OCI-LY3 (cell line): Measurements from ENCODE around the gene IGSF3.

ENCODE experiments used
- H2AFZ ChIP-seq: fragments of 200-600, 300-600 bp; shearing (Covaris generic); 2 replicates; pipeline ENCODE4 v1.6.0; 2014; ENCODE audit warnings: antibody characterized with exemption, low read depth, low read length
- H3K27ac ChIP-seq: fragments of 200-600, 300-600 bp; sonication (generic); 2 replicates; pipeline ENCODE4 v1.5.1; 2014; ENCODE audit warnings: mild to moderate bottlenecking, low read length, moderate library complexity, mixed read lengths
- H3K27me3 ChIP-seq: fragments of 200-600, 300-600 bp; sonication (generic); 2 replicates; pipeline ENCODE4 v1.6.1; 2014; ENCODE audit warnings: low read depth, low read length, mixed read lengths
- H3K36me3 ChIP-seq: fragments of 200-600, 300-600 bp; sonication (generic); replicated peaks from 2 replicates; pipeline ENCODE3; 2014; ENCODE audit warnings: low read depth, low read length, mixed read lengths
- H3K4me1 ChIP-seq: fragments of 300-600, 200-600 bp; sonication (generic); 2 replicates; pipeline ENCODE4 v1.6.1; 2014; ENCODE audit warnings: low read length, mixed read lengths
- H3K4me2 ChIP-seq: fragments of 200-600, 300-600 bp; sonication (generic); 2 replicates; pipeline ENCODE4 v1.6.1; 2014; ENCODE audit warnings: low read length, mixed read lengths
- H3K4me3 ChIP-seq: fragments of 300-600, 200-600 bp; sonication (generic); 2 replicates; pipeline ENCODE4 v1.5.1; 2014; ENCODE audit warnings: antibody characterized with exemption, mild to moderate bottlenecking, low read length, moderate library complexity
- H3K79me2 ChIP-seq: fragments of 300-600, 200-600 bp; shearing (Covaris generic); 2 replicates; pipeline ENCODE4 v1.6.1; 2014; ENCODE audit warnings: mild to moderate bottlenecking, low read length, mixed read lengths
- H3K9ac ChIP-seq: fragments of 300-600, 200-600 bp; shearing (Covaris generic); 2 replicates; pipeline ENCODE4 v1.6.0; 2014; ENCODE audit warnings: mild to moderate bottlenecking, low read length, moderate library complexity
- H3K9me3 ChIP-seq: fragments of 200-600, 300-600 bp; shearing (Covaris generic); 2 replicates; pipeline ENCODE4 v1.6.1; 2014; ENCODE audit warnings: low read length, mixed read lengths; ENCODE audit not compliant: insufficient read depth
- H4K20me1 ChIP-seq: fragments of 200-600, 300-600 bp; sonication (generic); 2 replicates; pipeline ENCODE4 v1.6.1; 2016; ENCODE audit warnings: low read length, mixed read lengths; ENCODE audit not compliant: insufficient read depth
- EZH2phosphoT487 ChIP-seq: fragments of 200-600 bp; shearing (Covaris generic); IDR thresholded peaks from 2 replicates; pipeline ENCODE4 v1.6.1; 2018; ENCODE audit warnings: antibody characterized with exemption, mixed run types, low read depth
- TF ChIP-seq, protein P1 (sequence below): fragments of 200-600, 300-600 bp; sonication (generic); IDR thresholded peaks from 2 replicates; pipeline ENCODE4 v1.5.1; 2014; ENCODE audit warnings: antibody characterized with exemption, low read length, low read depth

Gene IGSF3

DNA sequence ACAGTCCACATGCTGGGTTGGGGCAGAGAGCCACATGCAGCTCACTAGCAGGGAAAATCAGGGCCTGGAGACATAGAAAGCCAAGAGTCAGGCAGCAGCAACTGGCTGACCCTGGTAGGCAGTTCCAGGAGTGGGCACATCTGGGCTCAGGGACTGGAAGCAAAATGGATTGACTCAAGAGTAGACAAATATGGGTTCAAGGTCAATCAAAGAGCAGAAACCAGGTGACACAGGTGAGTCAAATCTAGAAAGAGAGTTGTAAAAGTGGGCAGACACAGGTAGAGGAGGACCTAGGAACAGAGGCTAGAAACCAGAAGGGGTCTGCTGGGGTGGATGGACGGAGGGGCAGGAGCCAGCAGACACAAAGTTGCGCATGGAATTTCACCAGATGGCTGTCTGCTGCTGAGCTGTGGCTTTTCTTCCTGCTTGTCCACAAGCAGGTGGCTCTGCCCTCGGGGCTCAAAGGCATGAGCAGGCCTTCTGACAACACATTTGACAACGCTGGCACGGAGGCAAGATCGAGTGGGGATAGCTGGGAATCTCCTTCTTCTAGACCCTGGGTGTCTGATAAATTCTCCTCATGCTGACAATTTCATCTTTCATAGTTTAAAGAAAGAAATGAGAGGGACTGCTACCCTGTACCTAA, 40.8 kb upstream of the IGSF3 start:
- Histone ChIP-seq H3K4me2 (no peak overlapping the region), H2AFZ (no peak overlapping the region), H3K4me3 (no peak overlapping the region), H3K9ac (no peak overlapping the region), H3K27ac (no peak overlapping the region), H3K4me1 (peaks cover 12% of the 10 kb centered on the region), H3K36me3 (no peaks in the 10 kb centered on the region), H3K27me3 (no peaks in the 10 kb centered on the region), H4K20me1 (no peaks in the 10 kb centered on the region), H3K79me2 (no peaks in the 10 kb centered on the region), H3K9me3 (no peaks in the 10 kb centered on the region)
- TF ChIP-seq EZH2phosphoT487: no peak
- TF ChIP-seq, protein P1, sequence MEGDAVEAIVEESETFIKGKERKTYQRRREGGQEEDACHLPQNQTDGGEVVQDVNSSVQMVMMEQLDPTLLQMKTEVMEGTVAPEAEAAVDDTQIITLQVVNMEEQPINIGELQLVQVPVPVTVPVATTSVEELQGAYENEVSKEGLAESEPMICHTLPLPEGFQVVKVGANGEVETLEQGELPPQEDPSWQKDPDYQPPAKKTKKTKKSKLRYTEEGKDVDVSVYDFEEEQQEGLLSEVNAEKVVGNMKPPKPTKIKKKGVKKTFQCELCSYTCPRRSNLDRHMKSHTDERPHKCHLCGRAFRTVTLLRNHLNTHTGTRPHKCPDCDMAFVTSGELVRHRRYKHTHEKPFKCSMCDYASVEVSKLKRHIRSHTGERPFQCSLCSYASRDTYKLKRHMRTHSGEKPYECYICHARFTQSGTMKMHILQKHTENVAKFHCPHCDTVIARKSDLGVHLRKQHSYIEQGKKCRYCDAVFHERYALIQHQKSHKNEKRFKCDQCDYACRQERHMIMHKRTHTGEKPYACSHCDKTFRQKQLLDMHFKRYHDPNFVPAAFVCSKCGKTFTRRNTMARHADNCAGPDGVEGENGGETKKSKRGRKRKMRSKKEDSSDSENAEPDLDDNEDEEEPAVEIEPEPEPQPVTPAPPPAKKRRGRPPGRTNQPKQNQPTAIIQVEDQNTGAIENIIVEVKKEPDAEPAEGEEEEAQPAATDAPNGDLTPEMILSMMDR: no peak

DNA sequence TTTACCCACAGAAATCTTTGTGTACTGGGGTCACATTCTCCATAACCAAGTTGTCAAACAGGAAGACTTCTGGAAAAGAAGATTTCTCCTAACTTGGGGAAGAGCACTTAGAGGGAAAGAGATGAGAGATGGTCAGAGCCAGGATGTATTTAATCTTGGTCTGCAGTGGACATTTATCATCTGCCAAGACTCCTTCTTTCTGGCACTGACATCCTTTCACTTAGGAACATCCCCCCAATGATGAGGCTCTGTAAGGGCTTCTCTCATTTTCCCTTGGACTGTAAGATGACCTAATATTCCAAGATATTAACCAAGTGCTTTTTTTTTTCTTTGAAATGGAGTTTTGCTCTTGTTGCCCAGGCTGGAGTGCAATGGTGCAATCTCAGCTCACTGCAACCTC, 39.3 kb upstream of the IGSF3 start:
- Histone ChIP-seq H3K79me2 (no peaks in the 10 kb centered on the region), H3K9ac (no peak overlapping the region), H3K27me3 (no peaks in the 10 kb centered on the region), H2AFZ (no peak overlapping the region), H3K36me3 (no peaks in the 10 kb centered on the region), H4K20me1 (no peaks in the 10 kb centered on the region), H3K27ac (no peak overlapping the region), H3K4me3 (no peak overlapping the region), H3K4me1 (no peaks in the 10 kb centered on the region; the same call in 1 of the 2 replicates), H3K9me3 (no peaks in the 10 kb centered on the region), H3K4me2 (no peak overlapping the region)
- TF ChIP-seq EZH2phosphoT487: no peak
- TF ChIP-seq, protein P1: no peak

DNA sequence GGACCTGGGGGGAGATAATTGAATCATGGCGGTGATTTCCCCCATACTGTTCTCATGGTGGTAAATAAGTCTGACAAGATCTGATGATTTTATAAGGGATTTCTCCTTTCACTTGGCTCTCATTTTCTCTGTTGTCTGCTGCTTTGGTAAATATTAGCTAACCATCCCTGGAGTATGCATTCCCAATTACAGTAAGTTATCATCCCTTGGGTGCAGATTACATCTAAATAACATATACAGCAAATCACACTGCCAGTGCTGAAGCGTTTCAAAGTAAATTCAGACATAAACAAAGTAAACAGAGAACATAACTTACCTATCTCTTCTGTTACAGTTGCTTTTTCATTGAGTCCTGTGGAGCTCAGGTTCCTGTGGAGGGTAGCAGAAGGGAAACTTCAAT, 38.6 kb upstream of the IGSF3 start:
- Histone ChIP-seq H2AFZ (no peak overlapping the region), H3K27me3 (no peaks in the 10 kb centered on the region), H3K4me2 (no peak overlapping the region), H3K27ac (no peak overlapping the region), H3K36me3 (no peaks in the 10 kb centered on the region), H3K4me3 (no peak overlapping the region), H3K79me2 (no peaks in the 10 kb centered on the region), H3K9me3 (no peaks in the 10 kb centered on the region), H3K9ac (no peak overlapping the region), H4K20me1 (no peaks in the 10 kb centered on the region), H3K4me1 (no peaks in the 10 kb centered on the region)
- no peak for TF ChIP-seq EZH2phosphoT487
- TF ChIP-seq, protein P1: no peak

DNA sequence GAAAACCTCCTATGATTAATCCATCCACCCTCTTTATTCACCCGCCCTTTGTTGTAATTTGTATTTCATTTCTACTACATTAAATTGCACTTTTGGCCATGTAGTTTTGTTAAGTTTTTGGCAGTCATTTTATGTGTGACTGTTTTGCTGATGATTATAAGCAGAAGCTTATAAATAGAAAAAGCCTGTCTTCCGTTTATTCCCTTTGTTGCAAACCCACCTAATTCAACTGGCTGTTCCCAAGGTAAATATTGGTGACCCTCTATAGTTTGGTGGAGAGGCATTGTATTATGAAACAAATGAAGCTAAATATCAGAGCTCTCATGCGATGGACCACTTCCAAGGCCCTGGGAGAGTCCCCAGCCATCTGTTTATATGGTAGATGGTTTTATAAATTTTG, 36.7 kb upstream of the IGSF3 start:
- H3K27ac ChIP-seq: no peak overlapping the region
- no peak overlapping the region for H3K4me2 ChIP-seq
- H3K27me3 ChIP-seq: no peaks in the 10 kb centered on the region

More for the DNA sequence above, 36.7 kb upstream of the IGSF3 start:
- no peaks in the 10 kb centered on the region for H3K9me3 ChIP-seq
- TF ChIP-seq, protein P1: no peak
- no peak for TF ChIP-seq EZH2phosphoT487
- H3K9ac ChIP-seq: no peak overlapping the region
- no peak overlapping the region for H3K4me3 ChIP-seq
- H4K20me1 ChIP-seq: no peaks in the 10 kb centered on the region
- H3K36me3 ChIP-seq: no peaks in the 10 kb centered on the region
- H2AFZ ChIP-seq: no peak overlapping the region
- no peaks in the 10 kb centered on the region for H3K4me1 ChIP-seq
- no peaks in the 10 kb centered on the region for H3K79me2 ChIP-seq
